Measurements from ENCODE around the gene EP400. TPM values are rescaled to one million over a fixed set of nuclear protein-coding genes. Genes with fewer than 3 reads are reported as not detected.
A peak's percentile ranks its signal among the peaks of the same experiment; 100 is the strongest.
"Not testable (repeated sequence)": the region's sequence is repeated elsewhere in the genome, so short reads cannot be mapped to it uniquely, and the experiment has no call there.

EP400 gene
- total RNA-seq, 1 experiment from 2014 or later: 60.5 TPM

DNA sequence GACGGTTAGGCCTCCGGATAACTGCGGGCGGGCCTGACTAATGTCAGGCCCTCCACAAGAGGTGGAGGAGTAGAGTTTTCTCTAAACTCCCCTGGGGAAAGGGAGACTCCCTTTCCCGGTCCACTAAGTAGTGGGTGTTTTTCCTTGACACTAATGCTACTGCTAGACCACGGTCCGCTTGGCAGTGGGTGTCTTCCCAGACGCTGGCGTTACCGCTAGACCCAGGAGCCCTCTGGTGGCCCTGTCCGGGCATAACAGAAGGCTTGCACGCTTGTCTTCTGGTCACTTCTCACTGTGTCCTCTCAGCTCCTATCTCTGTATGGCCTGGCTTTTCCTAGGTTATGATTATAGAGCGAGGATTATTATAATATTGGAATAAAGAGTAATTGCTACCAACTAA is 102.0 kb downstream of the EP400 start:
- intact Hi-C loops (cut with micrococcal nuclease; ENCODE audit: unreplicated experiment); H3K27ac Mint-ChIP-seq (ENCODE audit: unreplicated experiment); CTCF ChIA-PET; H3K9me3 ChIP-seq; H3K36me3 ChIP-seq (ENCODE audit: control insufficient read depth, insufficient read depth, low read length); H3K4me1 Mint-ChIP-seq (ENCODE audit: low read depth, unreplicated experiment); H3K27me3 ChIP-seq (replicated peaks; ENCODE audit: control insufficient read depth, insufficient read depth, low read length); H3K27me3 Mint-ChIP-seq (ENCODE audit: insufficient read depth, unreplicated experiment); POLR2A ChIA-PET; H3K4me3 ChIP-seq (ENCODE audit: low read depth, low read length); H3K4me3 Mint-ChIP-seq (ENCODE audit: unreplicated experiment); BruUV-seq (replicated peaks); H3K4me1 ChIP-seq: not testable (repeated sequence)
- peak in 1 of 2 experiments; percentile 52 for DNase-seq
- Mint-ChIP-seq H3K9me3 (ENCODE audit: unreplicated experiment) (peaks cover 13% of the 10 kb centered on the region), H3K36me3 (ENCODE audit: insufficient read depth, unreplicated experiment) (peaks cover 69% of the 10 kb centered on the region)
- TF ChIP-seq, protein P1, sequence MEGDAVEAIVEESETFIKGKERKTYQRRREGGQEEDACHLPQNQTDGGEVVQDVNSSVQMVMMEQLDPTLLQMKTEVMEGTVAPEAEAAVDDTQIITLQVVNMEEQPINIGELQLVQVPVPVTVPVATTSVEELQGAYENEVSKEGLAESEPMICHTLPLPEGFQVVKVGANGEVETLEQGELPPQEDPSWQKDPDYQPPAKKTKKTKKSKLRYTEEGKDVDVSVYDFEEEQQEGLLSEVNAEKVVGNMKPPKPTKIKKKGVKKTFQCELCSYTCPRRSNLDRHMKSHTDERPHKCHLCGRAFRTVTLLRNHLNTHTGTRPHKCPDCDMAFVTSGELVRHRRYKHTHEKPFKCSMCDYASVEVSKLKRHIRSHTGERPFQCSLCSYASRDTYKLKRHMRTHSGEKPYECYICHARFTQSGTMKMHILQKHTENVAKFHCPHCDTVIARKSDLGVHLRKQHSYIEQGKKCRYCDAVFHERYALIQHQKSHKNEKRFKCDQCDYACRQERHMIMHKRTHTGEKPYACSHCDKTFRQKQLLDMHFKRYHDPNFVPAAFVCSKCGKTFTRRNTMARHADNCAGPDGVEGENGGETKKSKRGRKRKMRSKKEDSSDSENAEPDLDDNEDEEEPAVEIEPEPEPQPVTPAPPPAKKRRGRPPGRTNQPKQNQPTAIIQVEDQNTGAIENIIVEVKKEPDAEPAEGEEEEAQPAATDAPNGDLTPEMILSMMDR (IDR thresholded peaks at IDR 0.05; ENCODE audit: insufficient read depth in 1 of 2, low read depth in 1 of 2, low read length in 1 of 2, severe bottlenecking in 1 of 2, unreplicated experiment in 1 of 2): peak in 1 of 2 experiments; percentile 12

- Mint-ChIP-seq H3K27ac (ENCODE audit: unreplicated experiment) (no peak overlapping the region), H3K27me3 (ENCODE audit: insufficient read depth, unreplicated experiment) (no peaks in the 10 kb centered on the region), H3K4me1 (ENCODE audit: low read depth, unreplicated experiment) (no peaks in the 10 kb centered on the region), H3K36me3 (ENCODE audit: insufficient read depth, unreplicated experiment) (peaks cover 63% of the 10 kb centered on the region), H3K9me3 (ENCODE audit: unreplicated experiment) (peaks cover 13% of the 10 kb centered on the region), H3K4me3 (ENCODE audit: unreplicated experiment) (no peak overlapping the region)
- TF ChIP-seq, protein P1 (IDR thresholded peaks at IDR 0.05; ENCODE audit: insufficient read depth in 1 of 2, low read depth in 1 of 2, low read length in 1 of 2, severe bottlenecking in 1 of 2, unreplicated experiment in 1 of 2): no peak
- DNase-seq: no peak
- intact Hi-C loops (cut with micrococcal nuclease; ENCODE audit: unreplicated experiment): no loop called here
- peaks cover 1% of the 10 kb centered on the region for H3K36me3 ChIP-seq (ENCODE audit: control insufficient read depth, insufficient read depth, low read length)
- CTCF ChIA-PET: no interaction called here
- POLR2A ChIA-PET: no interaction called here
- BruUV-seq (replicated peaks): no TSS peak
- H3K9me3 ChIP-seq: no peaks in the 10 kb centered on the region
- H3K27me3 ChIP-seq (replicated peaks; ENCODE audit: control insufficient read depth, insufficient read depth, low read length): no peaks in the 10 kb centered on the region
- no peak overlapping the region for H3K4me3 ChIP-seq (ENCODE audit: low read depth, low read length)
- H3K4me1 ChIP-seq: no peaks in the 10 kb centered on the region
Measured at GRCh38 chr12:132052196-132052932, 102.6 kb downstream of the EP400 start.

DNA sequence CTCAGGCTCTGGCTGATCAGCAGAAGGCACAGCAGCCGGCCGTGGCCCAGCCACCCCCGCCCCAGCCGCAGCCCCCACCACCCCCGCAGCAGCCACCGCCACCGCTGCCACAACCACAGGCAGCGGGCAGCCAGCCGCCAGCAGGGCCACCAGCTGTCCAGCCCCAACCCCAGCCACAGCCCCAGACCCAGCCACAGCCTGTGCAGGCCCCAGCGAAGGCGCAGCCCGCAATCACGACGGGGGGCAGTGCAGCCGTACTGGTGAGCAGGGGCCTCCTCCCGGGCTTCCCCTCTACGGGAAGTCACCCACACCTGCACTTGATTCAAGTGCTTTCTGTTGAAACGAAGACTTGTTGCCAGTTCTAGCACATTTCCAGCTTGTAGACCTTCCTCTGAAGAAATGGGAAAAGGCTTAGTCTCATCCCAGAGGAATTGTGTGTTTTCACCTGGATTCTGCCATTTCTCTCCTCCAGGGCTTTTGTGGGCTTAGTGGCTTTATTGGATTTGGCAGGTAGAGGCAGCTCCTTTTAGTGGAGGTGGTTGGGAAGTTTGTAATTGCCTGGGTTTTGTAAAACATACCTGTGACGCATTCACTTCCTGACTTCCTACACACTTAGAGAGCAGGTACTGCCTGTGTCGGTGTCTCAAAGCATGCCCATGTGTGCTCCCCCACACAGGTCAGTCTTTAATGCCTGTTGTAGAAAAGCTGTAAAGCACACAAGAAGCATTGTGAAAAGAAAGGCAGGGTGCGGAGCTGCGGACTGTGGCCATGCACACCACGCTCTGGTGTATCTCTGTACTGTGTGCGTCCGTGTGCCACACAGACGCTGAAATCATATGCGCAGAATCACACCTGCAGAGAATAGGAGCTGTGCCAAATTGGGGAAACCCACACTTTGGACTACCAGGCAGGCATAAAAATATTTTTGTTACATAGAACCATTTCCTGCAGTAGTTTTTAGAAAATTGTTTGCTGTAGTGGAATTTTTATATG is 103.9 kb downstream of the EP400 start:
- no peaks in the 10 kb centered on the region for H3K27me3 ChIP-seq (replicated peaks; ENCODE audit: control insufficient read depth, insufficient read depth, low read length)
- no peaks in the 10 kb centered on the region for H3K27me3 Mint-ChIP-seq (ENCODE audit: insufficient read depth, unreplicated experiment)
- no peak overlapping the region for H3K4me3 Mint-ChIP-seq (ENCODE audit: unreplicated experiment)
- TF ChIP-seq, protein P1 (IDR thresholded peaks at IDR 0.05; ENCODE audit: insufficient read depth in 1 of 2, low read depth in 1 of 2, low read length in 1 of 2, severe bottlenecking in 1 of 2, unreplicated experiment in 1 of 2): no peak
- POLR2A ChIA-PET: no interaction called here
- H3K27ac Mint-ChIP-seq (ENCODE audit: unreplicated experiment): no peak overlapping the region
- BruUV-seq (replicated peaks): no TSS peak
- intact Hi-C loops (cut with micrococcal nuclease; ENCODE audit: unreplicated experiment): no loop called here
- CTCF ChIA-PET: no interaction called here
- H3K9me3 Mint-ChIP-seq (ENCODE audit: unreplicated experiment): peaks cover 13% of the 10 kb centered on the region
- no peaks in the 10 kb centered on the region for H3K4me1 ChIP-seq
- H3K4me1 Mint-ChIP-seq (ENCODE audit: low read depth, unreplicated experiment): no peaks in the 10 kb centered on the region
- peaks cover 1% of the 10 kb centered on the region for H3K36me3 ChIP-seq (ENCODE audit: control insufficient read depth, insufficient read depth, low read length)
- H3K4me3 ChIP-seq (ENCODE audit: low read depth, low read length): no peak overlapping the region
- no peaks in the 10 kb centered on the region for H3K9me3 ChIP-seq
- DNase-seq: no peak
- peaks cover 68% of the 10 kb centered on the region for H3K36me3 Mint-ChIP-seq (ENCODE audit: insufficient read depth, unreplicated experiment)

Data from Caco-2 (cell line).